ENCODE results near the gene CBLL2. TPM values are rescaled to one million over a fixed set of nuclear protein-coding genes. Genes with fewer than 3 reads are reported as not detected.

CBLL2 gene
- total RNA-seq, 1 experiment from 2014 or later, result not detected

DNA sequence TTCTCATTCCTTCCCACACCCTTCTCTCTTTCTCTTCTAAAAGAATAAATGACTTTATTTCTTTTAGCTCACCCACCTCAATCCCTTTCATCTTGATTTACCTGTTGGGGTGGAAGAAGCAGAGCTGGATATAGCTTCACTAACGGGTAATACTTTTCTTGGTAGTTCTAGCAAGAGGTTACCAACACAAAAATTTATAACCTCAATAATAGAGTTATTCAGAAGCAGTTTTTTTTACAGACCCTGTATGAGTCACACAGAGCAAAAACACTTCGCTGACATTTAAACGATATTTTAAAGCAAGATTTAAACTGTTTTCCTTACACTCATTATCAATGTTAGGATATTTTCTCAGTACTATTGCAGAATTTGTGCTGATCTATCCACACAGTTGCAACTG, 42.4 kb downstream of the CBLL2 start:
- Histone ChIP-seq H2BK12ac (ENCODE audit: insufficient read length, low read depth, low read length) (no peak overlapping the region), H3K79me1 (ENCODE audit: insufficient read depth, low read depth, low read length, poor library complexity, severe bottlenecking) (no peaks in the 10 kb centered on the region), H3K9me3 (ENCODE audit: control insufficient read depth, low read depth, low read length) (no peaks in the 10 kb centered on the region), H2AFZ (ENCODE audit: low read length) (no peak overlapping the region), H3T11ph (ENCODE audit: low read length) (no peak overlapping the region), H2BK5ac (ENCODE audit: insufficient read length, low read length) (no peak overlapping the region), H3K23me2 (ENCODE audit: insufficient read length, low read depth, low read length, poor library complexity, severe bottlenecking) (no peaks in the 10 kb centered on the region), H2BK15ac (ENCODE audit: low read depth, low read length) (no peak overlapping the region), H4K20me1 (ENCODE audit: control insufficient read depth, insufficient read depth, insufficient read length) (no peaks in the 10 kb centered on the region), H2BK20ac (ENCODE audit: low read depth, low read length, poor library complexity, severe bottlenecking) (no peak overlapping the region), H3K27me3 (ENCODE audit: insufficient read depth, low read length) (no peaks in the 10 kb centered on the region), H3K56ac (ENCODE audit: insufficient read length, low read depth, low read length) (no peak overlapping the region), H3K23ac (ENCODE audit: insufficient read length, low read depth, low read length) (no peak overlapping the region), H4K8ac (replicated peaks; ENCODE audit: insufficient read length, low read depth, low read length) (no peak overlapping the region), H3K18ac (ENCODE audit: insufficient read length, low read depth, low read length) (no peak overlapping the region), H3K4ac (ENCODE audit: low read depth, low read length) (no peak overlapping the region), H3K9ac (ENCODE audit: extremely low read depth, insufficient read length, low read length) (no peak overlapping the region), H2AK5ac (ENCODE audit: insufficient read length, low read length) (no peak overlapping the region), H3K27ac (ENCODE audit: insufficient read length, low read depth, low read length) (peak overlapping the region; percentile 30), H2BK120ac (ENCODE audit: low read depth, low read length, poor library complexity, severe bottlenecking) (no peak overlapping the region), H3K4me2 (ENCODE audit: insufficient read depth, insufficient read length, low read length) (no peak overlapping the region), H3K14ac (ENCODE audit: insufficient read depth, low read length) (no peak overlapping the region), H4K5ac (ENCODE audit: insufficient read length, low read depth, low read length) (no peak overlapping the region), H4K91ac (ENCODE audit: insufficient read length, low read depth, low read length) (no peak overlapping the region), H3K4me1 (ENCODE audit: insufficient read depth, low read length) (peaks cover 6% of the 10 kb centered on the region; the same call in 1 of the 2 replicates), H3K79me2 (ENCODE audit: insufficient read depth, low read length) (no peaks in the 10 kb centered on the region)
- DNase-seq, result no peak
- TF ChIP-seq, protein P1, sequence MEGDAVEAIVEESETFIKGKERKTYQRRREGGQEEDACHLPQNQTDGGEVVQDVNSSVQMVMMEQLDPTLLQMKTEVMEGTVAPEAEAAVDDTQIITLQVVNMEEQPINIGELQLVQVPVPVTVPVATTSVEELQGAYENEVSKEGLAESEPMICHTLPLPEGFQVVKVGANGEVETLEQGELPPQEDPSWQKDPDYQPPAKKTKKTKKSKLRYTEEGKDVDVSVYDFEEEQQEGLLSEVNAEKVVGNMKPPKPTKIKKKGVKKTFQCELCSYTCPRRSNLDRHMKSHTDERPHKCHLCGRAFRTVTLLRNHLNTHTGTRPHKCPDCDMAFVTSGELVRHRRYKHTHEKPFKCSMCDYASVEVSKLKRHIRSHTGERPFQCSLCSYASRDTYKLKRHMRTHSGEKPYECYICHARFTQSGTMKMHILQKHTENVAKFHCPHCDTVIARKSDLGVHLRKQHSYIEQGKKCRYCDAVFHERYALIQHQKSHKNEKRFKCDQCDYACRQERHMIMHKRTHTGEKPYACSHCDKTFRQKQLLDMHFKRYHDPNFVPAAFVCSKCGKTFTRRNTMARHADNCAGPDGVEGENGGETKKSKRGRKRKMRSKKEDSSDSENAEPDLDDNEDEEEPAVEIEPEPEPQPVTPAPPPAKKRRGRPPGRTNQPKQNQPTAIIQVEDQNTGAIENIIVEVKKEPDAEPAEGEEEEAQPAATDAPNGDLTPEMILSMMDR (conservative IDR thresholded peaks at IDR 0.05), result no peak
- WGBS (ENCODE audit: extremely low coverage, insufficient read length, low lambda C conversion rate), result no CpG with 5 or more reads among the region's 3 CpGs
- Mint-ChIP-seq H3K27ac (peak overlapping the region in 2 of 3 experiments; percentile 90 to 99; a peak in 2 of 7 replicates), H3K36me3 (ENCODE audit: insufficient read depth in 1 of 3, low read depth in 3 of 3) (no peaks in the 10 kb centered on the region), H3K4me1 (peaks cover 22 to 27% of the 10 kb centered on the region in 2 experiments), H3K4me3 (no peak overlapping the region), H3K9me3 (peaks cover 3 to 15% of the 10 kb centered on the region in 2 experiments; a peak in 4 of 5 replicates), H3K27me3 (ENCODE audit: low read depth) (no peaks in the 10 kb centered on the region)

Data from H9 (cell line).